ENCODE results near the gene SIK2.

The SIK2 gene

GRCh38 chr11:111633756-111634362, 31.6 kb downstream of the SIK2 start:
- Histone ChIP-seq H3K4me1 (ENCODE audit: control insufficient read depth, insufficient read depth, low read length, poor library complexity, severe bottlenecking) (no peaks in the 10 kb centered on the region), H3K9me3 (ENCODE audit: control insufficient read depth, low read length) (no peaks in the 10 kb centered on the region), H3K27me3 (replicated peaks; ENCODE audit: control insufficient read depth, insufficient read depth, low read length, poor library complexity, severe bottlenecking) (no peaks in the 10 kb centered on the region), H3K4me3 (ENCODE audit: insufficient read depth, low read depth, low read length, poor library complexity, severe bottlenecking) (no peak overlapping the region), H3K27ac (ENCODE audit: insufficient read depth, low read length, poor library complexity, severe bottlenecking) (no peak overlapping the region), H3K36me3 (ENCODE audit: control insufficient read depth, insufficient read depth, low read length) (no peaks in the 10 kb centered on the region)
- no peak for DNase-seq

DNA sequence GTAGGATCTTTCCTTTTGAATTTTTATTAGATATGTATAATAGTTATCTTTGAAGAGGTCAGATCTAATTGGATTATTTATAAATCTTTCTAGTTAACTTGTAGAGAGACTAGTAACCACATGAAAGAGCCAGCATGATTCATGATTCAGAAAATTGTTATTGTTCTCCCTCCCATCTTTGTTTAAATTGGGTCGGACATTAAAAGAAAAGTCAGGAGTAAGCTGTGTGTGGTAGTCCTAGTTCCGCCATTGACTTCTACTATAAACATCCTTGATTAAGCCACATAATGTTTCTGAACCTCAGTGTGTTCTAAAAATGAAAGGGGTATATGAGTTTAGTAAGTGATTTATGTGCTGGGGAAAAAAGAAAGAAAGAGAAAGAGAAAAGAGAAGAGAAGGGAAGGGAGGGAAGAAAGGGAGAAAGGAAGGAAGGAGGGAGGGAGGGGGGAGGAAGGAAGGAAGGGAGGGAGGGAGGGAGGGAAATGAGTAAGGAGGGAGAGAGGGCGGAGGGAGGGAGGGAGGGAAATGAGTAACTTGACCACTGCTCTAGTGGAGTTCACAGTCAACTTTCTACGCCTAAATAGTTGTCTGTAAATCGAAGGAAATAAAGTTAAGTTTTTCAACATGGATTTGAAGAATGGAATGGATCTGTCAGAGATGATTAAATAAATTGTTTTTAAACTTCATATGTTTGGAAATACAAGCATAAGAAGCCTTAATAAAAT, 32.9 kb downstream of the SIK2 start:
- Histone ChIP-seq H3K9me3 (ENCODE audit: control insufficient read depth, low read length) (no peaks in the 10 kb centered on the region), H3K27me3 (replicated peaks; ENCODE audit: control insufficient read depth, insufficient read depth, low read length, poor library complexity, severe bottlenecking) (no peaks in the 10 kb centered on the region), H3K4me1 (ENCODE audit: control insufficient read depth, insufficient read depth, low read length, poor library complexity, severe bottlenecking) (no peaks in the 10 kb centered on the region), H3K27ac (ENCODE audit: insufficient read depth, low read length, poor library complexity, severe bottlenecking) (no peak overlapping the region), H3K4me3 (ENCODE audit: insufficient read depth, low read depth, low read length, poor library complexity, severe bottlenecking) (no peak overlapping the region), H3K36me3 (ENCODE audit: control insufficient read depth, insufficient read depth, low read length) (no peaks in the 10 kb centered on the region)
- DNase-seq: no peak

DNA sequence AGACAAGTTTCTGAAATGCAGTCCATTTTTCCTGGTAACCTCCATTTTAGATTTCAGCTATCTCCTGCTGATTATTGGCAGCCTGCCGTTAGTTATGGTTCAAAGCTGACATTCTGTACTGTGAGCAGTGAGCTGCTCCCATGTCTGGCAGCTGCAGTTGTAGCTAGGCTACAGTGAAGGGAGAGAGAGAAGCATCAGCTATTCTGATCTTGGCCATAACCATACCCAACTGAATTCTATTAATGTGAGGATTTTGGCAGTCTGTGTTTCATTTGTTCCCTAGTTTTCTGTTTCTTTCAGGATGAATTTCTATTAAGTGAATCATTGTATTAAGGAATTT, 33.4 kb downstream of the SIK2 start:
- DNase-seq: no peak
- Histone ChIP-seq H3K27ac (ENCODE audit: insufficient read depth, low read length, poor library complexity, severe bottlenecking) (no peak overlapping the region), H3K9me3 (ENCODE audit: control insufficient read depth, low read length) (no peaks in the 10 kb centered on the region), H3K4me3 (ENCODE audit: insufficient read depth, low read depth, low read length, poor library complexity, severe bottlenecking) (no peak overlapping the region), H3K36me3 (ENCODE audit: control insufficient read depth, insufficient read depth, low read length) (no peaks in the 10 kb centered on the region), H3K27me3 (replicated peaks; ENCODE audit: control insufficient read depth, insufficient read depth, low read length, poor library complexity, severe bottlenecking) (no peaks in the 10 kb centered on the region), H3K4me1 (ENCODE audit: control insufficient read depth, insufficient read depth, low read length, poor library complexity, severe bottlenecking) (no peaks in the 10 kb centered on the region)

GRCh38 chr11:111637885-111638284, 35.6 kb downstream of the SIK2 start:
- Histone ChIP-seq H3K9me3 (ENCODE audit: control insufficient read depth, low read length) (no peaks in the 10 kb centered on the region), H3K4me3 (ENCODE audit: insufficient read depth, low read depth, low read length, poor library complexity, severe bottlenecking) (no peak overlapping the region), H3K27me3 (replicated peaks; ENCODE audit: control insufficient read depth, insufficient read depth, low read length, poor library complexity, severe bottlenecking) (no peaks in the 10 kb centered on the region), H3K27ac (ENCODE audit: insufficient read depth, low read length, poor library complexity, severe bottlenecking) (no peak overlapping the region), H3K4me1 (ENCODE audit: control insufficient read depth, insufficient read depth, low read length, poor library complexity, severe bottlenecking) (no peaks in the 10 kb centered on the region), H3K36me3 (ENCODE audit: control insufficient read depth, insufficient read depth, low read length) (no peaks in the 10 kb centered on the region)
- no peak for DNase-seq

GRCh38 chr11:111639226-111639925, 37.1 kb downstream of the SIK2 start:
- DNase-seq: no peak
- no peaks in the 10 kb centered on the region for H3K9me3 ChIP-seq (ENCODE audit: control insufficient read depth, low read length)
- no peak overlapping the region for H3K27ac ChIP-seq (ENCODE audit: insufficient read depth, low read length, poor library complexity, severe bottlenecking)
- no peak overlapping the region for H3K4me3 ChIP-seq (ENCODE audit: insufficient read depth, low read depth, low read length, poor library complexity, severe bottlenecking)
- no peaks in the 10 kb centered on the region for H3K4me1 ChIP-seq (ENCODE audit: control insufficient read depth, insufficient read depth, low read length, poor library complexity, severe bottlenecking)
- H3K27me3 ChIP-seq (replicated peaks; ENCODE audit: control insufficient read depth, insufficient read depth, low read length, poor library complexity, severe bottlenecking): no peaks in the 10 kb centered on the region
- no peaks in the 10 kb centered on the region for H3K36me3 ChIP-seq (ENCODE audit: control insufficient read depth, insufficient read depth, low read length)

DNA sequence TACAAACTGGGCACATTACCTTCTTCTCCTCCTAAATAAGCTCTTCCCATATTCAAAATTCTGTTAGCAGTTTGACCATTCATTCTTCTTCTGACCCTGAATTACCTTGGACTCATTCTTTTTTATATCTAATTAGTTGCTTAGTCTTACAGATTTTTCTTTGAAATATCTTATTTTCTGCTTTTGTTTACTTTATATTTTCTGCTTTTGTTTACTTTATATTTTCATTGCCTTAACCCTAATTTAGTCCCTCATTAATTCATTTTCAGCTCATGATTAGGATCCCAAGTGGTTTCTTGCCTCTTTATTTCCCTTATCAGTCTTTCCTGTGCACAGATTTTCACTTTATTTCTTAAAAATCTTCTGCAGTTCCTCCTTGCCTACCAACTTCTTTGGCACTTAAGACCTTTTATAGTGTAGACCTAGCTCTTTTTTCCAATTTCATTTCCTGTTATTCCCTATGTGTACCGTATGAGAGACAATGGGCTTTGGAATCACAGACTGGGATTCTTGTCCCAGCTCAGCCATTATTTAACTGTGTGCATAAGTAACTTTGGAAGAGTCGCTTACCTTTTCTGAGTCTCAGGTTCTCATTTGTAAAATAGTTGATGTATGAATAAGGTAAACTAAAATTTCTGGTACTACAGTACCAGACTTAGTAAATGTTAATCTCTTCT, 39.2 kb downstream of the SIK2 start:
- Histone ChIP-seq H3K4me1 (ENCODE audit: control insufficient read depth, insufficient read depth, low read length, poor library complexity, severe bottlenecking) (no peaks in the 10 kb centered on the region), H3K36me3 (ENCODE audit: control insufficient read depth, insufficient read depth, low read length) (peaks cover 3% of the 10 kb centered on the region)

GRCh38 chr11:111642542-111642941, 40.3 kb downstream of the SIK2 start:
- Histone ChIP-seq H3K4me1 (ENCODE audit: control insufficient read depth, insufficient read depth, low read length, poor library complexity, severe bottlenecking) (no peaks in the 10 kb centered on the region), H3K4me3 (ENCODE audit: insufficient read depth, low read depth, low read length, poor library complexity, severe bottlenecking) (no peak overlapping the region), H3K9me3 (ENCODE audit: control insufficient read depth, low read length) (no peaks in the 10 kb centered on the region), H3K27me3 (replicated peaks; ENCODE audit: control insufficient read depth, insufficient read depth, low read length, poor library complexity, severe bottlenecking) (no peaks in the 10 kb centered on the region), H3K36me3 (ENCODE audit: control insufficient read depth, insufficient read depth, low read length) (peaks cover 3% of the 10 kb centered on the region), H3K27ac (ENCODE audit: insufficient read depth, low read length, poor library complexity, severe bottlenecking) (no peak overlapping the region)
- DNase-seq: no peak

More for the DNA sequence above, 39.2 kb downstream of the SIK2 start:
- H3K27ac ChIP-seq (ENCODE audit: insufficient read depth, low read length, poor library complexity, severe bottlenecking): no peak overlapping the region
- H3K4me3 ChIP-seq (ENCODE audit: insufficient read depth, low read depth, low read length, poor library complexity, severe bottlenecking): no peak overlapping the region
- DNase-seq: no peak
- no peaks in the 10 kb centered on the region for H3K9me3 ChIP-seq (ENCODE audit: control insufficient read depth, low read length)
- no peaks in the 10 kb centered on the region for H3K27me3 ChIP-seq (replicated peaks; ENCODE audit: control insufficient read depth, insufficient read depth, low read length, poor library complexity, severe bottlenecking)

DNA sequence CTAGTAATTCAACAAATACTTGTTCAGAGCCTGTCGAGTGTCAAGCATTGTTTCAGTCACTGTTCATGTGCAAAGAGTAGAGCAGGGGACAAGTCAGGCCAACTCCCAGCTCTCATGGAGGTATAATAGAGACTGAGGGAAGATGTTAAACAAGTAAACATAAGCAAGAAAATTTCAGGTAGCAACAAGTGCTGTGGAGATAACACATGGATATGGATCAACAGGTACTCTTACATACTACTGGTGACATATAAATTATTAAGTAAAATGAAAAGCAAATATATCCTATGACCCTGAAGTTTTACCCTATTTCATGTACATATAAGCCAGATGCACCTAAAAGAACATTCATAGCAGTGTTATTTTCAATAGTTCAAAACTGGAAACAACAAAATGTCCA, 42.7 kb downstream of the SIK2 start:
- no peaks in the 10 kb centered on the region for H3K27me3 ChIP-seq (replicated peaks; ENCODE audit: control insufficient read depth, insufficient read depth, low read length, poor library complexity, severe bottlenecking)
- H3K36me3 ChIP-seq (ENCODE audit: control insufficient read depth, insufficient read depth, low read length): peaks cover 3% of the 10 kb centered on the region
- no peak for DNase-seq
- H3K4me1 ChIP-seq (ENCODE audit: control insufficient read depth, insufficient read depth, low read length, poor library complexity, severe bottlenecking): no peaks in the 10 kb centered on the region
- no peaks in the 10 kb centered on the region for H3K9me3 ChIP-seq (ENCODE audit: control insufficient read depth, low read length)
- no peak overlapping the region for H3K4me3 ChIP-seq (ENCODE audit: insufficient read depth, low read depth, low read length, poor library complexity, severe bottlenecking)
- no peak overlapping the region for H3K27ac ChIP-seq (ENCODE audit: insufficient read depth, low read length, poor library complexity, severe bottlenecking)

GRCh38 chr11:111645657-111646316, 43.5 kb downstream of the SIK2 start:
- Histone ChIP-seq H3K27me3 (replicated peaks; ENCODE audit: control insufficient read depth, insufficient read depth, low read length, poor library complexity, severe bottlenecking) (no peaks in the 10 kb centered on the region), H3K36me3 (ENCODE audit: control insufficient read depth, insufficient read depth, low read length) (peaks cover 3% of the 10 kb centered on the region), H3K27ac (ENCODE audit: insufficient read depth, low read length, poor library complexity, severe bottlenecking) (no peak overlapping the region), H3K4me1 (ENCODE audit: control insufficient read depth, insufficient read depth, low read length, poor library complexity, severe bottlenecking) (no peaks in the 10 kb centered on the region), H3K4me3 (ENCODE audit: insufficient read depth, low read depth, low read length, poor library complexity, severe bottlenecking) (no peak overlapping the region), H3K9me3 (ENCODE audit: control insufficient read depth, low read length) (no peaks in the 10 kb centered on the region)
- DNase-seq: no peak
